GM12874 (cell line): ENCODE data around the gene ALOX12B.

Experiments
- TF ChIP-seq, protein P1 (sequence below): IDR thresholded peaks from 2 replicates; pipeline ENCODE4 v1.5.1; 2011; ENCODE audit warnings: low read depth, mild to moderate bottlenecking, control low read depth, low read length, moderate library complexity; ENCODE audit not compliant: insufficient read depth

The ALOX12B gene

DNA sequence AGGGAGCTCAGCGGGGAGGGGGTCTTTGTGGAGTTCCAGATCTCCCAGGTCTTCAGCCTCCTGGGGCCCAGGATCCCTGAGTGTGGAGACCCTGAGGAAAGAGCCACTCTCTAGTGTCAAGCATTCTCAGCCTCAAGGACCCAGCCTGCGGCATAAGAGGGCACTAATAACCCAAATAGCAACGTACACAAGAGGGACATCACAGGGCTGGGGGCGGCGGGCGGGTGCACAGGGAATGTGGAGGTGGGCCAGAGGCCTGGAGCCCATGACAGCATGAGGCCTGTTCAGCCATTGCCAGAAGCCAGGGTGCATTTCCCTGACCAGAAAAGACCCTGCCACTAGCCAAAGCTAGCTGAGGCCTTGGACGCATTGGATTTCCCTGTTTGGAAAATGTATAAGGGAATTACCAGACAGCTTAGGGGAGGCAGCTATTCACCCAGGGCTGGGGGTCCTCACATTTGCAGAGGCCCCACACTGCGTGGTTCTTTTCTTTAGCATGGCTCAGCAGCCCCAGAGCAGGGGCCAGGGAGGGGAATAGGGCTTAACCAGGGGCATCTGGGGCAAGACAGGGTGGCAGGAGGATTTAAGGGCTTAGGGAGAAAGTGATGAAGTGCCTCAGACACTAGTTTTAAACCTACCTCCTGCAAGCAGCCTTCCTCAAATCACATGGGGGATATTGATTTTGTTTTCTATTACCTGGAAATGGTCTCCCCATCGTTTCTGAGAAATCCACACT is 62.2 kb downstream of the ALOX12B start:
- TF ChIP-seq, protein P1, sequence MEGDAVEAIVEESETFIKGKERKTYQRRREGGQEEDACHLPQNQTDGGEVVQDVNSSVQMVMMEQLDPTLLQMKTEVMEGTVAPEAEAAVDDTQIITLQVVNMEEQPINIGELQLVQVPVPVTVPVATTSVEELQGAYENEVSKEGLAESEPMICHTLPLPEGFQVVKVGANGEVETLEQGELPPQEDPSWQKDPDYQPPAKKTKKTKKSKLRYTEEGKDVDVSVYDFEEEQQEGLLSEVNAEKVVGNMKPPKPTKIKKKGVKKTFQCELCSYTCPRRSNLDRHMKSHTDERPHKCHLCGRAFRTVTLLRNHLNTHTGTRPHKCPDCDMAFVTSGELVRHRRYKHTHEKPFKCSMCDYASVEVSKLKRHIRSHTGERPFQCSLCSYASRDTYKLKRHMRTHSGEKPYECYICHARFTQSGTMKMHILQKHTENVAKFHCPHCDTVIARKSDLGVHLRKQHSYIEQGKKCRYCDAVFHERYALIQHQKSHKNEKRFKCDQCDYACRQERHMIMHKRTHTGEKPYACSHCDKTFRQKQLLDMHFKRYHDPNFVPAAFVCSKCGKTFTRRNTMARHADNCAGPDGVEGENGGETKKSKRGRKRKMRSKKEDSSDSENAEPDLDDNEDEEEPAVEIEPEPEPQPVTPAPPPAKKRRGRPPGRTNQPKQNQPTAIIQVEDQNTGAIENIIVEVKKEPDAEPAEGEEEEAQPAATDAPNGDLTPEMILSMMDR, result no peak
